ENCODE results near the gene ETFB.

The ETFB gene

DNA sequence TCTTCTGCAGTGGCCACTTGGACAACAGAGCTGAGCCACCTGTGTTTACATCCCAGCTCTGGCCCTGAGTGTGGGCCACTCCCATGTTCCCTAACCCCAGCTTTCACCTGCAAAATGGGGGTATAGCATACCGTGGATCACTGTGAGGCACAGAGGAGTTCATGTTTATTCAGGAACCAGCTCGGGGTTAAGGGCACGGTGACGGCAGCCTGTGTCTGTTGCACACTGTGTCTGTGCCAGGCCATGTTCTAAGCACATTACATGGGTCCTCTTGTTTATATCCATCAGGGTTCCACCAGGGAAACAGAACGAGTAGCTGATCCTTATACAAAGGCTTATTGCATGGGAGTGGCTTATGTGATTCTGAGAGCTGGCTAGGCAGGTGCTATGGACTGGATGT lies 68.8 kb downstream of the ETFB start:
- FAIRE-seq (no peak), DNase-seq (ENCODE audit: insufficient read length, low spot score) (no peak)

GRCh38 chr19:51296336-51297093 lies 69.7 kb downstream of the ETFB start:
- no peak for FAIRE-seq
- no peak for DNase-seq (ENCODE audit: insufficient read length, low spot score)

DNA sequence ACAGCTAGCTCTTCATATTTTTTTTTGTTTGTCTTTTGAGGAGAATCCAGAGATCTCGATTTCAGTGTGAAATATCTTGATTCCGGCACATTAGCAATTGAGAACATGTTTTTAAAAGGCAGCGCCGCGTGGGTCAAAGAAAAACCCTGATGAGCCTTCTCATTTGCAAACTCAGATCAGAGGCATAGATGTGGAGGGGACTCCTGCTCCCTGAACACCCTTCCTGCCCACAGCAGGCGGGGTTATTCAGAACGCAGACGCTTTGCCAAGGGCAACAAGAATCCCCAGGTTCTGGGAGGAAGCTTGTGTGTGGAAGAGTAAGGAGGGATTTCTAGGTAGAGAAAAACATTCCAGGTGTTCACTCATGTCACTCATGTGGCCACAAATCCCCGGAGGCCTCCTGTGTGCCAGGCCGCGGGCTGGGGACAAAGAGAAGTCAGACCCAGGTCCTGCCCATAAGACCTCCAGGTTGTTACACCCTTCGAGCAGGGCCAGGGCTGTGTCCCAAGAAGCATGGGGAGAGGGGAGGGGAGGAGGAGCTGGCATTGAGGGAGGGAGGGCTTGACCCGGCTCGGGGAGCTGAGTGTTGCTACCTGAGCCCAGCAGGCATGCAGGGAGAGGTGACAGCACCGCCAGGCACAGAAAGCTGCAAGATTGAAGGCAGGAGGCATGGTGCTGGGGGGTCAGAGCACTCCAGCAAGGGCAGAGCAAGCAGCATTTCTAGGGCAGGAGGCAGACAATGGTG lies 70.6 kb downstream of the ETFB start:
- FAIRE-seq = no peak
- no peak for DNase-seq (ENCODE audit: insufficient read length, low spot score)
